NK-92 (cell line): ENCODE results near the gene PAN3.

Source experiments
- DNase-seq: peaks from one replicate; lab custom pipeline; 2025; ENCODE audit not compliant: unreplicated experiment; lab: John Stamatoyannopoulos, UW

PAN3 gene

DNA sequence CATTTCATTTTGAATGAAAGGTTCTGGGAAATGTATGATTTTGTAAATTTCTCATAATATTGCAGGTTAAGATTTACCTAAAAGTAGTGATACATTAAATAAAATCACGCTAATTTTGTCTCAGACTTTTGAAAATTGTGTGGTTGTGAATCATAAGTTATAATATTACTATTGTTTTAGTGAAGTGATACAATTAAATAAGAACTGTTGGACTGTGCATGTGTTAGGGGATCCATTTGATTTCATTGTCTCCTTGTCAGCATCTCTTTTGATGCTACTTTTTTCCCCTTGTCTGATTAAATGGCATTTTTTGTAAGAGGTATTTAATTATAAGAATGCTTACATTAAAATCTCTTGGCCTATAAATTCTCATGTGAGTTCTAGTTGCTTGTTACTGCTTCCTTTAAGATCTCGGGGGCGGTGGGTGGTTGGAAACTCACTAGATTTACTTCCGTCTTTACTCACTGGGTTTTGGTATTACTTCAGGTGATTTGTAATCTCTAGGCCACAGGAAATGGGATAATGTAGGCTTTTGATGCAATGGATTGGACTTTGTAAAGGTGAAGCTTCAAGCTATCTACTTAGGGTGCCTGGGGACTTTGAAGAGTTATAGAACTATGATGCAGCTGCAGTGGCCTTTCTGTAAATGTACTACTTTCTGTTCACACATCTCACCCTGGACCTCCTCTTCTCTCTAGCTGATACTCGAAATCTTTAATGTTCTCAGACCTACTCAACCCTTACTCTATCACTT is 66.5 kb downstream of the PAN3 start:
- no peak for DNase-seq

DNA sequence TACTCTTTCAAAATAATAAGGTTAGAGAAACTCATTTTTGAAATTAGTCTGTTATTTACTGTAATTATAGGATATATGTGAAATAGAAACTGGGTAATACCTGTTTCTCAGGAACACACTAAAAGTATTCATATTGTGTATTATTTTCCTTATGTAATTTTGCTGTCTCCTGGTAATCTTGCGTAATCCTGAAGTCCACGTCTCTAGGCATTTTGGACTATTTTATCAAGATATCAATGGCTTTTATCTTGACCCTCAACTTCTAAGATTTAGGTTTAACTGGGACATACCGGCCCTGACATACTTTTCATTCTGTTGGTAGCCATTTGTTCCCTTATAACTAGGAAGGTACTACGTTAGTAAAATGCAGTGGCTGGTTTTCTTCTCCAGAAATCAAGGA is 80.3 kb downstream of the PAN3 start:
- DNase-seq, result no peak

DNA sequence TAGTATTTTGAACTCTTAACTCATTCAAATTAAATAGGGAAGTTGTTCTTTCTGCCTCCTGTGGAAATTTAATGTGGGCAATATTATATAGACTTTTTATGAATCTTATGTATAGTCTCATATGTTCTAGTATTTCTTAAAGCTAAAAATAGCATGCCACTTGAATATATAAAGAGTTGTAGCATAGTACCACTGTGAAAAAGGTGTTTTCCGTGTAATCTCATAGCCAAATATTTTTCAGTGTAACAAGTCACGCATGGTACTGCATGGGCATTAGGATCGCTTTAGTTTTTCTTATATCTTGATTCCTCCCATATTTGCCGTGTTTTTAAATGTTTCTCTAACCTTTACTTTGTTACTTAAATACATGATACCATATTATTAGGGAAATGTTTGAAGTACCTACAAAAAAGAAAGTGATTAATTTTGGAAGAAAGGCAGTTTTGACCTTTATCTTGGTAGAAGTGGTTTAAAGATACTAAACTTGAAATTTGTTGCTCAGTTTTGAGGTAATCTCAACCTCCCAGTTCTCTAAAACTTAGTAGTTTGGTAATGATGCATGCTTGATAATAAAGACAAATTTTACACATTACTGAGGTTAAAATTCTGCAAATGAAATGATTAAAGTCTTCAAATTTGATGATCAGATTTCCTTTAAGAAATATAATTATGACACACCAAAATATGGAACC is 81.2 kb downstream of the PAN3 start:
- DNase-seq, result no peak

DNA sequence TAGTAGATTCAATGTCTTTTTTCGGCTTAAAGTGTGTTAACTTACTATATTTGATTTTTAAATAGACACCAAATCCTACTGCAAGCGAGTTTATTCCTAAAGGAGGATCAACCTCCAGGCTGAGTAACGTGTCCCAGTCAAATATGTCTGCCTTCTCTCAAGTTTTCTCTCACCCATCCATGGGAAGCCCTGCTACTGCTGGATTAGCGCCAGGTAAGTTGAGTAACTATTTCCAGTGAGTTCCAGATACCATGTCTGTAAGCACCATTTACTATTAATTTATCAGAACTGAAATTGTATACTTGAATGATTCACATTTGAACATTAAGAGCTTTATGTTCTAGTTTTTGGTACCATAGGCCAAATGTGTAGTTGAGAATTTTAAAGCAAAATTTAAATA is 81.8 kb downstream of the PAN3 start:
- no peak for DNase-seq

DNA sequence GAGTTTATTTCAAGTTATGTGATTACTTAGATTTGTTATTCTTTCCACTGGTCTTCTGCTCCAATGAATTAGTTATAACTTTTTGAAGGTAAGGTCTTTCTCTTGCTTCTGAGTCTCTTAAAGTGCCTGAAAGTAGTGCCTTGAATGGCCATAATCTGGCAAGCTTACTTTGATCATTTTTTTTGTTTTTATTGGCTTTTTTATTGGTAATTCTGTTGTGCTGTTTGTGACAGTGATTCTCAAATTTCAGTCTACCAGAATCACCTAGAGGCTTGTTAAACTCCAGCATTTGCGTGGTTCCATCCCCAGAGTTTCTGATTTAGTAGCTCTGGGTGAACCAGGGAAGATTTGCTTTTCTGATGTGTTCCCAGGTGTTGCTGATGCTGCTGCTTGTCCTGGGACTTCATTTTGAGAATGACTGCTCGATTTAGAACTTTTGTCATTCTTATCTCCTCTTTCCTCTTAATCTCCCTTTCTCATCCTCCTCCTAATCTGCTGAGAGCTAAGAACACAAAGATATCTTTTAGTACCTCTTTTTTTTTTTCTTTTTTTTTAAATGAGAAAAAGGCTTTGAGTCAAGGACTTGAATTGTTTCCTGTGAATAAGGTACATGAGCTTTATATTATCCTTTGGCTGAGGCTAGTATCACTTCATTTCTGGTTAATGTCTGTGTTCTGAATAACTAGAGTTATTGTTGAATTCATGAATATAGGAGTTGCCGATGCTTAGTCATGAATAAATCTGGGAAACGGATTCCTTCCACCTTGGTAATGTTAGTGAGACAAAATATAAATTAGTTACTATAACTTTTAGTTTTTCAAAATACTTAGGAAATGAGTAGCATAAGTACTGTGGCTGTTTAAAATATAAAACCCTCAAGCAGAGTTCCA is 91.4 kb downstream of the PAN3 start:
- no peak for DNase-seq

DNA sequence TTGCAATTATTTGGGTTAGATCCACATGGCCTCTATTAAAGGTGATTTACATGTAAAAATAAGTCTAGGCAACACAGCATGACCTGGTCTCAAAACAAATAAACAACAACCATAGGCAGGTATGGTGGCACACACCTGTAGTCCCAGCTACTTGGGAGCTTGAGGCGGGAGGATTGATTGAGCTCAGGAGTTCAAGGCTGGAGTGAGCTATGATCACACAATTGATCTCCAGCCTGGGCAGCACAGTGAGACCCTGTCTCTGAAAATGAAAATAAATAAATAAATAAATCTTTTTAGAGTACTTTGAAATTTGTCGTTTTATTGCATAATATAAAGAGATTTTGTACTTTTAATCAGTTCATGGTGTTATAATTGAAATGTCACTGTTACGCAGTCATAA is 93.3 kb downstream of the PAN3 start:
- no peak for DNase-seq

DNA sequence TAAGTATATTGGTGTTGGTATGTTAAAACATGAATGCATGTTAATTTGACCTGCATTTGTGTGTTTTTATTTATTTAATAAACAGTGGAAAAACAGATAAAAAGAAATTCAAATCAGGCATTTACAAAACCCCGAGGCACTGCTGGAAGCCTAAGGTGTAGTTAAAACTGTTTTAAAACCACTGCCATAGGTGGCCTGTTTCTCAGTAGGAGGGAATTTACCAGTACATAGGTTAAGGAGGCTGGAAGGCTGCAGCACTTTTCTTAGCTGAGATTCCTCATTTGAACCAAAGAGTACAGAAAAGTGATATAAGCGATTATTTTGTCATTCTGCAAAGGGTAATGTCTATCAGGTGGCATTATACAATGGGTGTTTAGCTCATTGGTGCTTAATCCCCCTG is 99.6 kb downstream of the PAN3 start:
- DNase-seq, result no peak

DNA sequence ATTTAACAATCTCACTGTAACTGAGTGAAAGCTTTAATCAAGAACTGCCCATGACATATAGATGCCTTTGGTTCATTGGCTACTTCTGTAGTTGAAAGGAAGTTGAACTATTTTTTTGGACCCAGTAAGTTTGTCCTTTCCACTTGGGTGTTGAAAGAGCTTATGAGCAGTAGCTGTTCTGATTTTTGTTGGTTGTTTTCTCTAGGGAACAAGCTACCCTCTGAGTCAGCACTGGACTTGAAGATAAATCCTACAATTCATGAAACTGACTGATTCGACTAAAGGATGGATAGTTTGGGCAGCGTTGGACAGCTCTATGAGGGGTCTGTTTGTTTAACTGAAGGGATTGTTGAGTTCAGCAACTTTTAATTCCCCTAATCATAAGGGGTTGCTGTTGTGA is 101.0 kb downstream of the PAN3 start:
- no peak for DNase-seq

DNA sequence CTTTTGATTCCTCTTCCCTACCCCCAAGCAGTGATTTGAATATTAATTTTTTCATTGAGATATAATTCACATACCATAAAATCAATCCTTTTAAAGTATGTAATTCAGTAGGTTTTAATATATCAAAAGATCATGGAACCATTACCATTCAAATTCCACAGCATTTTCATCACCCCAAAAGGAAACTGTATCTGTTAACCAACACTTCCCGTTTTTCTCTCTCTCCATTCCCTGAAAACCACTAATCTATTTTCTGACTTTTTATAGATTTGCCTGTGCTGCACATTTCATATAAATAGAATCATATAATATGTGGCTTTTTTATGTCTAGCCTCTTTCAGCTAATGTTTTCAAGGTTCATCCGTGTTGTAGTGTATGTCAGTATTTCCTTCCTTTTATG is 107.1 kb downstream of the PAN3 start:
- DNase-seq, result no peak

DNA sequence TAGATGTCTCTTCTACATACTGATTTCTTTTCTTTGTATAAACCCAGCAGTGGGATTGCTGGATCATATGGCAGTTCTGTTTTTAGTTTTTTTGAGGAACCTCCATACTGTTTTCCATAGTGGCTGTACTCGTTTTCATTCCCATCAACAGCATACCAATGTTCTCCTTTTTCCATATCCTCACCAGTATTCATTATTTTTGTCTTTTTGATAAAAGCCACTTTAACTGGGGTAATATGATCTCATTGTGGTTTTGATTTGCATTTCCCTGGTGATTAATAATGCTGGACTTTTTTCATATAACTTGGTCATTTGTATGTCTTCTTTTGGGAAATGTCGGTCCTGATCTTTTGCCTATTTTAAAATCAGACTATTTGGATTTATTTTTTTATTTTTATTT is 108.5 kb downstream of the PAN3 start:
- DNase-seq, result no peak

DNA sequence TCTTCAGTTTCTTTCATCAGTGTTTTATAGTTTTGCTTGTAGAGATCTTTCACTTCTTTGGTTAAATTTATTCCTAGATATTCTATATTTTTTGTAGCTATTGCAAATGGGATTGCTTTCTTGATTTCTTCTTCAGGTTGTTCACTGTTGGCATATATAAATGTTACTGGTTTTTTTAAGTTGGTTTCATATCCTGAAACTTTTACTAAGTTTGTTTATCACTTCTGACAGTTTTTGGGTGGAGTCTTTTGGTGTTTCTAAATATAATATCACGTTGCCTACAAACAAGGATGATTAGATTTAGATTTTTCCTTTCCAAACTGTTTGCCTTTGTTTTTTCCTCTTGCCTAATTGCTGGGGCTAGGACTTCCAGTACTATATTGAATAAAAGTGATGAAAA is 109.7 kb downstream of the PAN3 start:
- no peak for DNase-seq

DNA sequence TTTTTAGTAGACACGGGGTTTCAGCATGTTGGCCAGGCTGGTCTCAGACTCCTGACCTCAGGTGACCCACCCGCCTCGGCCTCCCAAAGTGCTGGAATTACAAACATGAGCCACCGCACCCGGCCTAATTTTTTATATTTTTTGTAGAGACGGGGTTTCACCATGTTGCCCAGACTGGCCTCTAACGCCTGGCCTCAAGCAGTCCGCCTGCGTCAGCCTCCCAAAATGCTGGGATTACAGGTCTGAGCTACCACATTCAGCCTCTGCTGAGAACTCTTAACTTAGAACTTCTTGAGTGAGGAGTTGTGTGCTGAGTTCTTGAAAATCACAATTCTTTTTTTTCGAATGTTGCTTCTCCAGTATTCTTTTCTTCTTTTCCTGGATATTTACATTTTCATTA is 112.2 kb downstream of the PAN3 start:
- no peak for DNase-seq

DNA sequence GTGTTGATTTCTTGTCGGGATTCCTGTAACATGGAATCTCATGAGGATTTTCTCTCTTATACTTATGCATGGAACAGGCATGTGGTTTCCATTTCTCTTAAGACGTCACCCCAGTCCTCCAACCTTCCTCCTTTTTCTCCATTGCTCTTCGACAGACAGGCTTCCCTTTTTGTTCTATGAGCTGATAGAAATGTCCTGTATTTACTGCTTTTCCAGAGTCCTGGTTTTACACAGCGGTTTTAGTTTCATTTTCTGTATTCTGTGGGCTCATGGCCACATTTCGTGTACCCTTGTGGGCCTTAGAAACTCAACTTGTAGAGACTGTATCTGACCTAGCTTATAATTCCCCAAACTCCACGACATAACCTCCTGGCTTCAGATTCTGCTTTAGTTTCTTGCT is 113.1 kb downstream of the PAN3 start:
- no peak for DNase-seq

DNA sequence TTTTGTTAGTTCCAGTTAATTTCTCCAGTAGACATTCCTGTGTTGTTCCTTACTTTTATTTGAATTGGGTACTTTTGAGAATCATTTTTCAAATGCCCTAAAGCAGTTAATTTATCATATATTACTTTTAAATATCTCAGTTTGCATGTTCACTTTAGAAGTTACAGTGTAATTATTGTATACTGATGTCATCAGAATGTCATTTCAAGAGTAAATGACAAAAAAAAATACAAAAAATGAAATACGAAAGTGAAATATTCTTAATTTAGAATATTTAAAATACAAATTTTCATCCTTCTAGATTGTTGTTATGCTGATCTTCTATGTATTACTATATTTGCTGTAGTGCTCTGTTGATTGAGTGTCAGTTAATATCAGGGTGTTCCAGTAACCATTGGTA is 114.2 kb downstream of the PAN3 start:
- no peak for DNase-seq

DNA sequence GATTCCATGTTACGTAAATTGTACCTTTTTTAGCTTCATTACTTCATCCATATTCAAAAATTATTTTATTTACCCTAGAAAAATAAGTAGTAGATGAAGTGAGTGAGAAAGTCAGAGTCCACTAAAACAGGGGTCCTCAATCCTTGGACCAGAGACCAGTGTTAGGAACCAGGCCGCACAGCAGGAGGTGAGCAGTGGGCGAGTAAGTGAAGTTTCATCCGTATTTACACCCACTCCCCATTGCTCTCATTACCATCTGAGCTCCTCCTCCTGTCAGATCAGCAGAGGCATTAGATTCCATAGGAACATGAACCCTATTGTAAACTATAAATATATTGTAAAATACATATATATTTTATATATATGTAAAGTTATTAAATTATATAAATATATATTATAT is 119.0 kb downstream of the PAN3 start:
- DNase-seq, result no peak

DNA sequence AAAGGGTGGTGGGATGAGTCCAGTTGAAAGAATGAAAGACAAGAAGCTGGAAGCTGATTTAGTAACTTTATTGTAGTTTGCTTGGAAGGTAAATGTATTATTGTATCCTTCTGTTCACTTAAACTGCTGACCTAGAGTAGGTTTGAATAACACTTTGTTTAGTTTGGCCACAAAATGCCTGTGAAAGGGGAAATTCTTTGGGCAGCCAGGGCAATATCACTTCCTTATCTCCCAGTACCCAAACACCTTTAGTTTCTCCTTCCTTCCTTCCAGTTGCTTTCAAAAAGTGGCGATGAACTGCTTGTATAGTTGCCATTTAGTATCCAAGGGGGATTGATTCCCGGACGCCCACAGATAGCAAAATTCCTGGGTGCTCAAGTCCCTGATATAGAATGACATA is 120.1 kb downstream of the PAN3 start:
- DNase-seq, result no peak

DNA sequence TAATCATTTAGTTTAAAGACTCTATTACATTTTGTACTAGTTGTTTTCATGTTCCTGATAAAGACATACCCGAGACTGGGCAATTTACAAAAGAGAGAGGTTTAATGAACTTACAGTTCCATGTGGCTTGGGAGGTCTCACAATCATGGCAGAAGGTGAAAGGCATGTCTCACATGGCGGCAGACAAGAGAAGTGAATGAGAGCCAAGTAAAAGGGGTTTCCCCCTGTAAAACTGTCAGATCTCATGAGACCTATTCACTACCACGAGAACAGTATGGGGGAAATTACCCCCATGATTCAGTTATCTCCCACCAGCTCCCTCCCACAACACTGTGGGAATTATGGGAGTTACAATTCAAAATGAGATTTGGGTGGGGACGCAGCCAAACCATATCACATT is 129.2 kb downstream of the PAN3 start:
- no peak for DNase-seq

DNA sequence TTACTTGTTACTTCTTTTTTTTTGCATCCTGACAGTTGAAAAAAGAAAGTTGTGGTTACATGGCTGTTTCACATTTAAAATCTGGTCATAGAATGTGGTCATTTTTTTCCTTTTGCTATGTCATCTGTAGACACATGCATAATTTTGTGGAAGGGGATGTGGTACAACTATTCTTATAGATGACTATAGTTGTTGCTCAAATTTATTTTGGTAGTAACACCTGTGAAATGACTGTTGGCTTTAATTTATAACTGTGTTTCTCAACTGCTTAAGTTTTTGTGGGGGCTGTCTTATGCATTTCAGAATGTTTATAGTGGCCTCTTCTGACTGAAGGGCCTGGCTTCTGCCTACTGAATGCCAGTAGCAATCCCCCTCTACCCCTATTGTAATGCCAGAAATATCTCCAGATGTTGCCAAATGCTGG is 130.5 kb downstream of the PAN3 start:
- DNase-seq, result no peak

DNA sequence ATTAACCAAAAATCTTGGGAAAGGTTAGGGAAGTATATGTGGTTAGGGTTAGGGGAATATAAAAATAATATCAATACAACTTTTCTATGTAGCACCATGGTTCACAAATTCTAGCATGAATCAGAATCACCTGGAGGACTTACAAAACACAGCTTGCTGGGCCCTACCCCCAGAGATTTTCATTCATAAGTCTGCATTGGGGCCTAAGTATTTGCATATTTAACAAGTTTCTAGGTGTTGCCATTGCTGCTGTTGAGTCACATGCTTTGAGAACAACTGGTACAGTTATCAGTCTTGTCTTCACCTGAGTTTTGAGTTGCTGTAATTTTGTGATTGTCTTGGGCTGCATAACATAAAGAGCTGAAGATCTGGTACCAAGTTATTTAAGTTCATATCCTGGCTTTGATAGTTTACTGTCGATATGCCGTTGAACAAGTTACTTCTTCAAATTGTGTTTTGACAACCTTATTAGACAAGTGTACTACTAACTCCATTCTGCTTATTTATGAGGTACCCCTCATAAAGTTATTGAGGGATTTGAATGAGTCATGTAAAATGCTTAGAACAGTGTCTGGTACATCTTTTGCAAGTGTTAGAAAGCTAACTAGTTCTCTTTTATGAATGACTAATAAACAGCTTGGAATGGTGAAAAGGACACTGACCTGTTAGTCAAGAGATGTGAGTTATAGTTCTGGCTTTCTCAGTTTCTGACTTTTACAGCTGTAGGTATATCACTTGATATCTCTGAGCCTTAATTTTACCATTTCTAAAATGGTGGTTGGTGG is 132.9 kb downstream of the PAN3 start:
- no peak for DNase-seq

DNA sequence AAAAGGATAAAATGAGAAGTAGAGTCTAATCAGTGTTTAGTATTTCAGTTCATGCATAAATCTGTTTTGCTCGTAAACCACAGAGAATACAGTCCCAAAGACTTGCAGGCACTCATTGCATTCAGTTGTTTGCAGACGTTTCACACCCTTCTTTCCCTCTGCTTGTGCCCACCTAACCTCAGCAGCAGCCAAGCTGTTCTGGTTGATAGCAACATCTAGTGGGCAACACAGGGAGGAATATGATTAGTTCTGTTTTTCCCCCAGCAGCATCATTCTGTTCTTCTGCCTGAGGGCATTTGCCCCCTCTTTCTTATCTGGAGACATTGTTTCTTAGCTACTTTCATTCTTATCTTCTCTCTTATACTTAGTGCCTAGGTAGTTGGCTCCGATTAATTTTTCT is 135.6 kb downstream of the PAN3 start:
- no peak for DNase-seq

DNA sequence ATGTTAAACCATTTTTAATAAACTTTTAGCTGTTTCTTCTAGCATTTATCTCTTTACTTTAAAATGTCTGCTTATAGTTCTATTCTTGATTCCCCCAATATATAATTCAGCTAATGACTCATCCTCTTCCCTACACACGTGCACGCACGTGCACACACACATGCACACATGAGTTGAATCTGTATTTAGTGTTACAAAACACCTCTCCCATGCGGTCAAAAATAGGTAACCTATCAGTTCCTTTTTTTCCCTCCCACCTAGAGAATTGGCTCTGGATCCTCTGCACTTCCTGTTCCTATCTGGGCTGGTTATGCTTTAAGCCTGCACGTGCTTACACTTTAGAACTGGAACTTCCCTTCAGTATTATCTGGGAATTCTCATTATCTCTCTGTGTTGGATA is 144.1 kb downstream of the PAN3 start:
- no peak for DNase-seq
